Measurements from ENCODE around the gene SORT1. TPM values are rescaled to one million over a fixed set of nuclear protein-coding genes. Genes with fewer than 3 reads are reported as not detected.

The SORT1 gene
- polyA plus RNA-seq, 3 donors = 21.3 to 41.1 (median 35.3) TPM

DNA sequence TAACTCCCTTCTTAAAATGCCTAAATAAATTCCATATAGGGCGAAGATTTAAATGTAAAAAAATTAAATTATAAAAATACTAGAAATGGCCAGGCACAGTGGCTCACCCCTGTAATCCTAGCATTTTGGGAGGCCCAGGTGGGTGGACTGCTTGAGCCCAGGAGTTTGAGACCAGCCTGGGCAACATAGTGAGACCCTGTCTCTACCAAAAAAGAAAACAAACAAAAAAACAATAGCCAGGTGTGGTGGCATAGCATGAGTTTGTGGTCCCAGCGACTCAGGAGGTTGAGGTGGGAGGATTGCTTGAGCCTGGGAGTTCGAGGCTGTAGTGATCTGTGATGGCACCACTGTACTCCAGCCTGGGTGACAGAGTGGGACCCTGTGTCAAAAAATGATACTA lies 17.8 kb downstream of the SORT1 start:
- peaks cover 96% of the 10 kb centered on the region for H3K79me2 ChIP-seq (ENCODE audit: insufficient read depth, low read length)
- WGBS (ENCODE audit: insufficient coverage) = 100% methylated on average over 2 of the region's 3 CpGs
- no peak for DNase-seq
- no peak overlapping the region for H3K4me2 ChIP-seq (replicated peaks; ENCODE audit: extremely low read depth, low read length, poor library complexity, severe bottlenecking)
- no peaks in the 10 kb centered on the region for H3K27me3 Mint-ChIP-seq (ENCODE audit: low read depth in 3 of 3)
- no peak overlapping the region for H3K4me3 ChIP-seq (replicated peaks in 1 of 3; ENCODE audit: low read depth in 2 of 3, low read length in 3 of 3)
- H3K36me3 ChIP-seq (replicated peaks in 1 of 2; ENCODE audit: control insufficient read depth in 1 of 2, insufficient read depth in 2 of 2, low read length in 2 of 2) = no peaks in the 10 kb centered on the region
- no peak overlapping the region for H3K27ac ChIP-seq (ENCODE audit: low read depth in 1 of 2, low read length in 2 of 2)
- no peak overlapping the region for H3K27ac Mint-ChIP-seq
- no peak overlapping the region for H3K9ac ChIP-seq (ENCODE audit: insufficient read depth, low read length, poor library complexity, severe bottlenecking)
- peaks cover 0 to 4% (median 0%) of the 10 kb centered on the region in 7 donors for H3K9me3 Mint-ChIP-seq
- H4K20me1 ChIP-seq (ENCODE audit: insufficient read depth, low read length) = peaks cover 85% of the 10 kb centered on the region
- no peak for TF ChIP-seq CTCF (IDR thresholded peaks at IDR 0.05)
- H2AFZ ChIP-seq (ENCODE audit: insufficient read depth, low read depth, low read length, poor library complexity, severe bottlenecking) = no peak overlapping the region
- H3K36me3 Mint-ChIP-seq = peaks cover 9 to 15% of the 10 kb centered on the region in 2 donors
- peaks cover 0 to 6% of the 10 kb centered on the region in 2 donors for H3K4me1 ChIP-seq (ENCODE audit: control insufficient read depth in 1 of 2, insufficient read depth in 2 of 2, low read length in 2 of 2)
- no peaks in the 10 kb centered on the region for H3K27me3 ChIP-seq (ENCODE audit: control insufficient read depth in 2 of 2, insufficient read depth in 2 of 2, low read length in 2 of 2)
- intact Hi-C loops (cut with micrococcal nuclease) = no loop called here
- no peaks in the 10 kb centered on the region for H3K9me3 ChIP-seq (replicated peaks in 1 of 2; ENCODE audit: control insufficient read depth in 1 of 2, insufficient read depth in 1 of 2, low read length in 2 of 2)
- no peak overlapping the region for H3K4me3 Mint-ChIP-seq
- H3K4me1 Mint-ChIP-seq = peaks cover 26% of the 10 kb centered on the region

DNA sequence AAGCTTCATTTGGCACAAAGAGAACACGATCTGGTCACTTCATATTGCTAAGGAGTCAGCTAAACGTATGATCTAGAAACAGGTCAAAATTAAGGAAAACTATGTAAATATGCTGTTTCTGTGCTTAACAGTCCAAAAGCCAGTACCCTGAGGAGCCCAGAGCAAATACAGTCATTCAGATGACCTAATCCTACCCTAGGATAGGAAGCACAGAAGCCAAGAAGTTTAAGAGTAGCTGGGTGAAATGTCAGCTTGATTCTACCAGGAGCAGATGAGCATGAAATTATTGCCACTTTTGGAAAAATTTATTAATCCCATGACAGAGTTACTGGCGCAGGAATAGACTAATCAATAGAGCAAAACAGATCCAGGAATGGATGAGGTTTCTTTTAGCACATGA lies 18.3 kb downstream of the SORT1 start:
- Mint-ChIP-seq H3K4me3 (no peak overlapping the region), H3K27me3 (ENCODE audit: low read depth in 3 of 3) (no peaks in the 10 kb centered on the region), H3K36me3 (peaks cover 11 to 17% of the 10 kb centered on the region in 2 donors), H3K27ac (no peak overlapping the region), H3K9me3 (peaks cover 0 to 4% (median 0%) of the 10 kb centered on the region in 7 donors), H3K4me1 (peaks cover 21% of the 10 kb centered on the region)
- intact Hi-C loops (cut with micrococcal nuclease) = no loop called here
- Histone ChIP-seq H3K9ac (ENCODE audit: insufficient read depth, low read length, poor library complexity, severe bottlenecking) (no peak overlapping the region), H4K20me1 (ENCODE audit: insufficient read depth, low read length) (peaks cover 85% of the 10 kb centered on the region), H3K4me2 (replicated peaks; ENCODE audit: extremely low read depth, low read length, poor library complexity, severe bottlenecking) (no peak overlapping the region), H3K4me3 (replicated peaks in 1 of 3; ENCODE audit: low read depth in 2 of 3, low read length in 3 of 3) (no peak overlapping the region), H3K36me3 (replicated peaks in 1 of 2; ENCODE audit: control insufficient read depth in 1 of 2, insufficient read depth in 2 of 2, low read length in 2 of 2) (no peaks in the 10 kb centered on the region), H2AFZ (ENCODE audit: insufficient read depth, low read depth, low read length, poor library complexity, severe bottlenecking) (no peak overlapping the region), H3K9me3 (replicated peaks in 1 of 2; ENCODE audit: control insufficient read depth in 1 of 2, insufficient read depth in 1 of 2, low read length in 2 of 2) (no peaks in the 10 kb centered on the region), H3K4me1 (ENCODE audit: control insufficient read depth in 1 of 2, insufficient read depth in 2 of 2, low read length in 2 of 2) (peaks cover 0 to 3% of the 10 kb centered on the region in 2 donors), H3K27me3 (ENCODE audit: control insufficient read depth in 2 of 2, insufficient read depth in 2 of 2, low read length in 2 of 2) (no peaks in the 10 kb centered on the region), H3K79me2 (ENCODE audit: insufficient read depth, low read length) (peaks cover 96% of the 10 kb centered on the region), H3K27ac (ENCODE audit: low read depth in 1 of 2, low read length in 2 of 2) (no peak overlapping the region)
- WGBS (ENCODE audit: insufficient coverage) = 100% methylated on average over 1 of the region's 3 CpGs
- DNase-seq = no peak
- TF ChIP-seq CTCF (IDR thresholded peaks at IDR 0.05) = no peak
